Activated CD4-positive, CD25-positive, alpha-beta regulatory T cell treated with anti-CD3 and anti-CD28 coated beads, Interleukin-2, amount 50 U/mL, for 16 hours (primary cell): ENCODE data around the gene RBP2.

Experiments used
- DNase-seq: peaks from one replicate; pipeline ENCODE4 v3.0.0-alpha.2; 2020; ENCODE audit warnings: low read depth, low spot score

Gene RBP2

DNA sequence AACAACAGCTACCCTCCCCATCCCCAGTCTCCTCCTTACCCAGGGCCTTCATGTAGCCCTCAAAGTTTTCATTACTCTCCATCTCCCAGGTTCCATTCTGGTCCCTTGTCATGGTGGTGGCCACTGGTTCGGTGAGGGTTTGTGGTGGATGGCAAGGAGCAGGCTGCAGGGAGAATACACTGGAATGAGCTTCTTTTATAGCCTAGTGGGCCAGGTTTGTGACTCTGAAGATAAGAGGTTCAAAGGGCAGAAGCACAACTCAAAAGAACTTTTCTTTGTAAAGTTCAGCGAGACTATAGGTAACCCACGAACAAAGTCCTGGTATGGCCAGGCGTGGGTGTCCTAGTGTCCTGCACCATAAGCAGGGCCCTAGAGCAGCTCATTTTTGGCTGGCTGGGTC is at the start of gene RBP2:
Gene RBP2, minus strand, starts transcription at position 169 of the 400 bp plus-strand sequence. Its CDS starts 57 bp downstream, at position 112.
- no peak for DNase-seq

DNA sequence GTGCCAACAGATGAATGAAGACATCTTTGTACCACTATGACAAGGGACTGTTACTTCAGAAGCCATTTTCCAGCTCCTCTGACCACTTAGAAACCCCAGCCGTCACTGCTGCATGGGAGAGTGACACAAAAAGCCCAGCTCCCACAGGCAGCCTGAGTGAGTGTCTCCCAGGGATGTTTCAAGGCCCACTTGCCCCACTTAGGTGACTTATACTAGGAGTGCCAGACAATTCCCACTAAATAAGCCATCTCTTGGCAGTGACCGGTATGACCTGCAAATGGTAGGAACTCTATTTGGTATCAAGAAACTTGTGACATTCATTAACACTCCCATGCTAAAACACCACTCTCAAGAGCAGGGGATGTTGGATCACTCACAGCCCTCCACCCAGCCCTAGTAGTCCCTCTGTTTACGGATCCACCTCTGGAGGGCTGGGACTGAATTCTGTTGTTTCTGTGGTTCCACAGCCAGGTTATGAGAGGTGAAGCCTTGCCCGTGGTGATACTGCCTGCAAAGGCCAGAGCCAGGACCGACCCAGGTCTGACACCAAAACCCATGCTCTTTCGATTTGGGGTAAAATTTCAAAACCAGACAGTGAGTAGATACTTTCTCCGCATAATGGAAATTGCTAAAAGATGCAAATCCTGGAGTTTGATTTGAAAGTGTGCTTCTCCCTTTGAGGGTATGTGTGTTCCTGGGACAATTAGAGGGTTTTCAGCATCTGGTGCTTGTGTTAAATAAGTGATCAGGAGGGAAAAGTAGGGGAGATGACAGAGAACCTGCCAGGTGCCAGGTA is 48.7 kb upstream of the RBP2 start:
- DNase-seq: no peak

- no peak for DNase-seq
Measured at GRCh38 chr3:139523718-139524117, 47.4 kb upstream of the RBP2 start.

DNA sequence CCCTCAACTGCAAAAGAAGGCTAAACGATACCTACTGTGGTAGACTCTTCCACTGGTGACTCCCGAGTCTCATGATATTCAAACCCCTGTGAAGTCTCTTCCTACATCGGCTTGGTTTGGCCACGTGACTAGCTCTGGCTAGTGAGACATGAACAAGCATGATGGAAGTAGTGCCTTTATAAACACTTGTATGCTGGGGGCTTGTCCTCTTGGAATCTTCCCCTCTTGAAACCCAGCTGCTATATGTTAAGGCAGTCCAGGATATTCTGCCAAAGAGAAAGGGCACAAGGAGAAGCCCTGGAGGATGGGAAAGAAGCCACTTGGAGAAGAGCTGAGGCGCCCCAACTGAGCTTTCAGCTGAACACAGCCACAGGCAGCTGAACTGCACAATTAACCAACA is 46.9 kb upstream of the RBP2 start:
- DNase-seq: no peak

GRCh38 chr3:139522421-139522820 is 46.1 kb upstream of the RBP2 start:
- no peak for DNase-seq

GRCh38 chr3:139521816-139522215 is 45.5 kb upstream of the RBP2 start:
- no peak for DNase-seq

- DNase-seq: no peak
Measured at GRCh38 chr3:139521144-139521543, 44.8 kb upstream of the RBP2 start.

- DNase-seq: no peak
Measured at GRCh38 chr3:139519998-139520737, 43.9 kb upstream of the RBP2 start.

GRCh38 chr3:139518926-139519842 is 42.9 kb upstream of the RBP2 start:
- no peak for DNase-seq

DNA sequence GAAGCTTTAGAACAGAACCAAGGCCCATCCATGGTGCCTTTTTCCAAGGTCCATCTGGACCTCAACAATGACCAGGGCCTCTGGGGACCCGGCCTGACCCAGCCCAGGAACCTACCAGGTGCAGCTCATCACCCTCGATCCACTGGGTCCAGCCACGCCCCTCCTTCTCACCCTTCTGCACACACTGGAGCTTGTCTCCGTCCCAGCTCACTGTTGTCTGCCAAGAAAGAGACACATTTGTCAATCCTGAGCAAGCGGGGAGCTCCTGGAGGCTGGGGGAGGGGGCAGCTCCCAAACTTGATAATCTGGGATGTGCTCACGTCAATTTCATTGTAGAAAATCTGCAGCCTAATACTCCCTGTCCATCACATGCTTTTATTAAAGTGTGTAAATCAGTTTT is 42.0 kb upstream of the RBP2 start:
- no peak for DNase-seq

- no peak for DNase-seq
Measured at GRCh38 chr3:139517321-139518065, 41.2 kb upstream of the RBP2 start.

- no peak for DNase-seq
Measured at GRCh38 chr3:139514741-139515140, 38.4 kb upstream of the RBP2 start.

DNA sequence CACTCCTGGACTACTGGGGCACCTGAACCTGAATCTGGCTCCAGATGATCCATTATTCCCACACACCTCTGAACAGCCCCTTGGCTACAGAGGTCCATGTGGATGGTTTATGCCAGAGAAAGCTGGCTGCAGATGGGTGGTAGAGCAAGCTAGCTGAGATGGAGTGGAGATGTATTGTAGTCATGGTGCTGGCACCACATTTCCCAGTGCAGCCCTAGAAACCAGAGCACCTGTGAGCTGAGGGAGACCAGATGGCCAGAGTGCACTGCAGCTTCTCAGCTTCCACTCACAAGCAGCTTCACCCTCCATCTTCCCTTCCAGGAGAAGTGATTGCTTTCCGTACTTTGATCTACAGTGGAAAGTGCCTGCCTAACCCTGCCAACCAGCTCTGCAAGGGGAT is 33.3 kb upstream of the RBP2 start:
- no peak for DNase-seq

DNA sequence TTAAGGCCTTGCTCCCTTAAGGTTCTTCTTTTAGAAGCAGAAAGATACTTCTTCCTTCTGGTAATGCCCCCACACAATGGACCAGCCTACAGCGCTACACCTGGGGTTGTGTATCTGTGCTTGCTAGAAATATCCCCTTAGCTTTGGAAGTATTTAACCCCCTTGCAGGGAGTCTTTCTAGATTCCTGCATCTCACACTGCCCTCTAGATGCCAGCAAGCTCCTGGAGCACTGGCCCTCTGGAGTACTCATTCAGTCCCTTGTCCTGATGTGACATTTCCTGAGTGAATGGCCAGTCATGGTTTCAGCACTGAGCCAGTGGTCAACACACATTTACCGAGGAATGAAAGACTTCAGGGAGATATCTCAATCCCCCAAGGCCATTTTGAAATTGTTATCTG is 30.4 kb upstream of the RBP2 start:
- DNase-seq: no peak

DNA sequence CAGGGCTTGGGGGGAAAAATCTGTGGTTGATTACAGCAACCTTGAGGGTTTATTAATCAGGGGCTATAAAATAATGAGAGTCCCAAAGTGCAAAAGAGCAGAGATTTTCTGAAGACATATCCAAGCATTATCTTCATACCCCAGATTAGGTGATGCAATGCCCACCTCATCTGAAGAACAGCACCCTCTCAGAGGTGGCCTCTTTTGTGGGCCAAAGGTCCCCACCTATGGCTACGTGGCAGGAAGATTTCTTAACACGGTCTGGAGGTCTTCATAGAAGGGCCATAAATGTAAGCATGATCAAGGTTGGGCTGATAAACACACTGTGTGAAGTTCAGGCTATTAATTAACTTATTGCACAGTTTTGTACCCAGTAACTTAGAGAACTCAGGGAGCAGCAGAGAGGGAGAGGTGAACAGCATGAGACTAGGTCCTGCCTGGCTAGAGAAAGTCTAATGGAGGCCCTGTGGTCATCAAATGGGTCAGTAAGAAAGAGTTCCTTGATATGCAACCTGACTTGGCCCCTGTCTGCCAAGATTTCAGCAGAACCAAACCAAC is 29.6 kb upstream of the RBP2 start:
- no peak for DNase-seq

GRCh38 chr3:139499536-139499935 is 23.2 kb upstream of the RBP2 start:
- no peak for DNase-seq

- DNase-seq: no peak
Measured at GRCh38 chr3:139493826-139494385, 17.6 kb upstream of the RBP2 start.

GRCh38 chr3:139491966-139492365 is 15.7 kb upstream of the RBP2 start:
- no peak for DNase-seq

DNA sequence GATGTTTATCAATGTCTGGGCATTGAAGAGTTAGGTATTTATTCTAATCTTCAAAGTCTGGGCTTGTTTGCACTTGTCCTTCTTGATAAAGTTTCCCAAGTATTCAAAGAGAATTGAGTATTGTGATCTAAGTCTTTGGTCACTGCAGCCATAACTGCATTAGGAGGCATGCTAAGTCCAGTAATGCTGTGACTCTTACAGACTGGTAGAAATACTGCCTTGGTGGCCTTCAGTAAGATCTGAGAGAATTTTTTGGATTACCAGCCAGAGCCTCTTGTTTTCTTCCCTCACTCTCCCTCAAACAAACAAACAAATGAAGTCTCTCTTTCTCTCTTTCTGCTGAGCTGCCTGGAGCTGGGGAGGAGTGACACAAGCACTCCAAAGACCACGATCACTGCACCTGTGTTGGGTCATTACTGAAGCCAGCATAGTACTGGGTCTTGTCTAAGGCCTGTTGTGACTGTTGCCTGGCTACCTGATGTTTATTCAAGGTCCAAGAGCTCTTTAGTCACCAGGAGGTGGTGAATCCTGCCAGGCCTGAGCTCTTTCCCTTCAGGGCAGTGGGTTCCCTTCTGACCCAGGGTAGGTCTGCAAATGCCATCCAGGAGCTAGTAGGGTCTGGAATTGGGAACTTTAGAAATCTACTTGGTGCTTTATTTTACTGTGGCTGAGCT is 14.8 kb upstream of the RBP2 start:
- DNase-seq: no peak

GRCh38 chr3:139482206-139482605 is 5.9 kb upstream of the RBP2 start:
- DNase-seq: no peak
